ENCODE results near the gene MED15. TPM values are rescaled to one million over a fixed set of nuclear protein-coding genes. Genes with fewer than 3 reads are reported as not detected.

Gene MED15
- total RNA-seq, 1 donor from 2014 or later, result 11.4 TPM

GRCh38 chr22:20599117-20599516 is 91.7 kb downstream of the MED15 start:
- Mint-ChIP-seq H3K27ac (no peak overlapping the region), H3K36me3 (no peaks in the 10 kb centered on the region), H3K4me1 (no peaks in the 10 kb centered on the region), H3K4me3 (no peak overlapping the region), H3K9me3 (no peaks in the 10 kb centered on the region), H3K27me3 (ENCODE audit: insufficient read depth, low read depth) (no peaks in the 10 kb centered on the region)
- H3K36me3 ChIP-seq, result no peaks in the 10 kb centered on the region
- H3K4me2 ChIP-seq, result no peak overlapping the region
- H3K4me1 ChIP-seq, result no peaks in the 10 kb centered on the region
- H3K79me2 ChIP-seq (ENCODE audit: low read depth), result no peaks in the 10 kb centered on the region
- H2AFZ ChIP-seq (replicated peaks), result no peak overlapping the region
- H3K27ac ChIP-seq, result no peak overlapping the region
- H3K27me3 ChIP-seq, result no peaks in the 10 kb centered on the region
- H3F3A ChIP-seq (ENCODE audit: low read depth), result no peaks in the 10 kb centered on the region
- no peak overlapping the region for H3K4me3 ChIP-seq
- TF ChIP-seq EZH2 (IDR thresholded peaks at IDR 0.05) (no peak), EZH2phosphoT487 (IDR thresholded peaks at IDR 0.05) (no peak), CTCF (IDR thresholded peaks at IDR 0.05) (no peak)
- H3K9ac ChIP-seq, result no peak overlapping the region
- no peak for DNase-seq (ENCODE audit: low spot score)
- no peaks in the 10 kb centered on the region for H4K20me1 ChIP-seq (ENCODE audit: low read depth)
- H3K9me3 ChIP-seq (ENCODE audit: low read depth), result no peaks in the 10 kb centered on the region

GRCh38 chr22:20600137-20600673 is 92.8 kb downstream of the MED15 start:
- DNase-seq (ENCODE audit: low spot score), result no peak
- no peaks in the 10 kb centered on the region for H3K36me3 ChIP-seq
- no peaks in the 10 kb centered on the region for H3F3A ChIP-seq (ENCODE audit: low read depth)
- no peaks in the 10 kb centered on the region for H3K79me2 ChIP-seq (ENCODE audit: low read depth)
- TF ChIP-seq EZH2 (IDR thresholded peaks at IDR 0.05), result no peak
- no peak for TF ChIP-seq CTCF (IDR thresholded peaks at IDR 0.05)
- TF ChIP-seq EZH2phosphoT487 (IDR thresholded peaks at IDR 0.05), result no peak
- no peaks in the 10 kb centered on the region for H3K9me3 Mint-ChIP-seq
- no peak overlapping the region for H3K9ac ChIP-seq
- no peaks in the 10 kb centered on the region for H3K4me1 ChIP-seq
- no peaks in the 10 kb centered on the region for H3K27me3 Mint-ChIP-seq (ENCODE audit: insufficient read depth, low read depth)
- H3K27me3 ChIP-seq, result no peaks in the 10 kb centered on the region
- H3K36me3 Mint-ChIP-seq, result no peaks in the 10 kb centered on the region
- H2AFZ ChIP-seq (replicated peaks), result no peak overlapping the region
- H3K4me1 Mint-ChIP-seq, result no peaks in the 10 kb centered on the region
- H3K4me3 Mint-ChIP-seq, result no peak overlapping the region
- H3K4me2 ChIP-seq, result no peak overlapping the region
- no peaks in the 10 kb centered on the region for H4K20me1 ChIP-seq (ENCODE audit: low read depth)
- H3K9me3 ChIP-seq (ENCODE audit: low read depth), result no peaks in the 10 kb centered on the region
- no peak overlapping the region for H3K27ac Mint-ChIP-seq
- H3K4me3 ChIP-seq, result no peak overlapping the region
- H3K27ac ChIP-seq, result no peak overlapping the region

GRCh38 chr22:20601308-20601707 is 93.9 kb downstream of the MED15 start:
- Histone ChIP-seq H3K27me3 (no peaks in the 10 kb centered on the region), H3K9me3 (ENCODE audit: low read depth) (no peaks in the 10 kb centered on the region), H4K20me1 (ENCODE audit: low read depth) (no peaks in the 10 kb centered on the region), H2AFZ (replicated peaks) (no peak overlapping the region), H3K36me3 (no peaks in the 10 kb centered on the region), H3F3A (ENCODE audit: low read depth) (no peaks in the 10 kb centered on the region), H3K4me2 (no peak overlapping the region), H3K79me2 (ENCODE audit: low read depth) (no peaks in the 10 kb centered on the region), H3K4me1 (no peaks in the 10 kb centered on the region), H3K27ac (no peak overlapping the region), H3K4me3 (no peak overlapping the region), H3K9ac (no peak overlapping the region)
- Mint-ChIP-seq H3K27ac (no peak overlapping the region), H3K4me3 (no peak overlapping the region), H3K9me3 (no peaks in the 10 kb centered on the region), H3K27me3 (ENCODE audit: insufficient read depth, low read depth) (no peaks in the 10 kb centered on the region), H3K4me1 (peaks cover under 1% of the 10 kb centered on the region), H3K36me3 (no peaks in the 10 kb centered on the region)
- TF ChIP-seq EZH2phosphoT487 (IDR thresholded peaks at IDR 0.05) (no peak), EZH2 (IDR thresholded peaks at IDR 0.05) (no peak), CTCF (IDR thresholded peaks at IDR 0.05) (no peak)
- DNase-seq (ENCODE audit: low spot score), result no peak

Data from neural progenitor cell (in vitro differentiated cells).